Sigmoid colon (tissue), 3 donors: ENCODE results near the gene KCTD16.

ENCODE experiments used
- CTCF ChIP-seq, 4 experiments: fragments of 450-650 bp in 3 of 4; fragments of 200-600 bp in 1 of 4; IDR thresholded peaks; one replicate each; pipeline ENCODE4 v1.5.1; 2016 to 2019; ENCODE audit warnings: antibody characterized with exemption in 4 of 4, mild to moderate bottlenecking in 3 of 4, moderate library complexity in 2 of 4
- POLR2A ChIP-seq, 2 donors: fragments of 450-650 bp; IDR thresholded peaks; one replicate each; pipeline ENCODE4 v1.6.1; 2016; ENCODE audit warnings: antibody characterized with exemption in 2 of 2, mild to moderate bottlenecking in 2 of 2, moderate library complexity in 2 of 2

DNA sequence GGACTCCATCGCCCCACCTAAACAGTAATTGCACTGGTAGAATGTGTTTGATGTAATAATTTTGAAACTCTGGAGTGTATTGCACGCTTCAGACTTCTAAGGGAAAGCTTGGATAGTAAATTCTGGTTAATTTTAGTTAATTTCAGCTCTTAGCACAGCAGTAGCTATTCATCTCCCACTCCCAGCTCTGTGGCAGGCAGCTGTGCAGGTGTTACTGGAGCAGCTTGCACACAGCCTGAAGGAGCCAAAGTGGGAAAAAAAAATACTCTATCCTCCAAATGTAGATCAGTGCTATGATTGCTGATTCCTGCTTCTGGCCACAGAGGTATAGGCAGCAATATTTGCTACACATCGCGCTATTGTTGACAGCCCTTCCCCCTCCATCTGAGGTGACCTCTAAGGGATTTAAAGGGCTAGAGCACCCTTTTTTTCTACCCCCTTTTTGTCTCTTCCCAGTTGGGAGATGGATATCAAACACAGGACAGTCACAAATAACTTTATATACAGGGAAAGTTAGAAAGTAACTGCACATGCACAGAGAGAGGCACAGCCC, 97.4 kb downstream of the KCTD16 start:
- TF ChIP-seq CTCF (IDR thresholded peaks at IDR 0.05), result no peak
- TF ChIP-seq POLR2A (IDR thresholded peaks at IDR 0.05), result no peak
